HG03571 (cell line): ENCODE results near the gene TANC1.
"Not testable (repeated sequence)": the region's sequence is repeated elsewhere in the genome, so short reads cannot be mapped to it uniquely, and the experiment has no call there.

Source experiments
- ATAC-seq: cut with Tn5 transposase; IDR thresholded peaks from one replicate; pipeline ENCODE4 v1.9.1; 2021; ENCODE audit not compliant: unreplicated experiment

TANC1 gene

GRCh38 chr2:159134979-159135378 is 166.5 kb downstream of the TANC1 start:
- no peak for ATAC-seq

GRCh38 chr2:159136391-159136790 is 168.0 kb downstream of the TANC1 start:
- no peak for ATAC-seq

GRCh38 chr2:159137511-159138241 is 169.2 kb downstream of the TANC1 start:
- no peak for ATAC-seq

GRCh38 chr2:159138642-159139182 is 170.3 kb downstream of the TANC1 start:
- ATAC-seq: no peak

GRCh38 chr2:159139216-159139933 is 170.9 kb downstream of the TANC1 start:
- no peak for ATAC-seq

- no peak for ATAC-seq
Measured at GRCh38 chr2:159140070-159140769, 171.8 kb downstream of the TANC1 start.

GRCh38 chr2:159140821-159141220 is 172.4 kb downstream of the TANC1 start:
- ATAC-seq: not testable (repeated sequence)

GRCh38 chr2:159144776-159145614 is 176.6 kb downstream of the TANC1 start:
- ATAC-seq: no peak

- no peak for ATAC-seq
Measured at GRCh38 chr2:159145745-159146354, 177.4 kb downstream of the TANC1 start.

- ATAC-seq: no peak
Measured at GRCh38 chr2:159146996-159147666, 178.7 kb downstream of the TANC1 start.

- ATAC-seq: no peak
Measured at GRCh38 chr2:159147690-159148089, 179.2 kb downstream of the TANC1 start.

GRCh38 chr2:159148901-159149300 is 180.5 kb downstream of the TANC1 start:
- ATAC-seq: no peak

- ATAC-seq: no peak
Measured at GRCh38 chr2:159149747-159150146, 181.3 kb downstream of the TANC1 start.

- no peak for ATAC-seq
Measured at GRCh38 chr2:159150280-159150746, 181.9 kb downstream of the TANC1 start.

GRCh38 chr2:159151198-159152127 is 183.0 kb downstream of the TANC1 start:
- ATAC-seq: no peak

GRCh38 chr2:159152128-159152778 is 183.8 kb downstream of the TANC1 start:
- ATAC-seq: no peak

- no peak for ATAC-seq
Measured at GRCh38 chr2:159153063-159153462, 184.6 kb downstream of the TANC1 start.

GRCh38 chr2:159153463-159153862 is 185.0 kb downstream of the TANC1 start:
- no peak for ATAC-seq
